Left forelimb (tissue), 1 donor: Measurements from ENCODE around the gene MICALL2.

Source experiments
- DNase-seq: peaks from one replicate; pipeline ENCODE4 v3.0.0-alpha.2; 2018; ENCODE audit warnings: low spot score

The MICALL2 gene

GRCh38 chr7:1458683-1459511 is at the start of gene MICALL2:
MICALL2 (minus strand) TSS chr7:1459470; CDS start chr7:1459326, 144 bp downstream.
- DNase-seq, result no peak

GRCh38 chr7:1508277-1508758 is 49.0 kb upstream of the MICALL2 start:
- DNase-seq, result no peak

GRCh38 chr7:1505731-1506550 is 46.7 kb upstream of the MICALL2 start:
- no peak for DNase-seq

- DNase-seq, result peak; percentile 93
Observed at GRCh38 chr7:1503816-1504775, 44.8 kb upstream of the MICALL2 start, which contains the start of gene INTS1. INTS1 (minus strand) TSS chr7:1504389; CDS start chr7:1503960, 429 bp downstream.

GRCh38 chr7:1503390-1503789 is 44.1 kb upstream of the MICALL2 start:
- DNase-seq, result no peak

- DNase-seq, result no peak
Observed at GRCh38 chr7:1502845-1503244, 43.6 kb upstream of the MICALL2 start.

- no peak for DNase-seq
Observed at GRCh38 chr7:1501487-1502270, 42.4 kb upstream of the MICALL2 start.

GRCh38 chr7:1500064-1500807 is 41.0 kb upstream of the MICALL2 start:
- DNase-seq, result no peak

- no peak for DNase-seq
Observed at GRCh38 chr7:1499367-1500029, 40.2 kb upstream of the MICALL2 start.

GRCh38 chr7:1498370-1499305 is 39.4 kb upstream of the MICALL2 start:
- DNase-seq, result no peak

- DNase-seq, result no peak
Observed at GRCh38 chr7:1497293-1497927, 38.1 kb upstream of the MICALL2 start.

GRCh38 chr7:1496531-1497292 is 37.4 kb upstream of the MICALL2 start:
- no peak for DNase-seq

GRCh38 chr7:1495564-1496242 is 36.4 kb upstream of the MICALL2 start:
- no peak for DNase-seq

GRCh38 chr7:1494866-1495563 is 35.7 kb upstream of the MICALL2 start:
- no peak for DNase-seq

GRCh38 chr7:1494447-1494846 is 35.2 kb upstream of the MICALL2 start:
- DNase-seq, result no peak

GRCh38 chr7:1493571-1493970 is 34.3 kb upstream of the MICALL2 start:
- no peak for DNase-seq
